H1 (cell line): ENCODE measurements around the gene SELENOF. TPM values are rescaled to one million over a fixed set of nuclear protein-coding genes. Genes with fewer than 3 reads are reported as not detected.

Experiments used
- RBBP5 ChIP-seq: IDR thresholded peaks from 2 replicates; pipeline ENCODE4 v1.7.1; 2012; ENCODE audit warnings: low read depth, mild to moderate bottlenecking, inconsistent platforms, low read length, moderate library complexity, borderline replicate concordance
- RFX5 ChIP-seq: IDR thresholded peaks from 2 replicates; pipeline ENCODE4 v1.6.1; 2011; ENCODE audit warnings: low read depth, low read length, improper control_type of control experiment, borderline replicate concordance
- polyA plus RNA-seq, 7 experiments: library from polyadenylated mRNA; depleted of rRNA in 3 of 7; stranded (reverse) in 5 of 7; unstranded in 2 of 7; fragments of >200 nt in 5 of 7; fragments of 200-250 nt in 2 of 7; gene quantifications; 1 replicate in 5 of 7; 2 replicates in 1 of 7; 4 replicates in 1 of 7; pipeline versions ENCODE4 v1.2.1 to v1.2.3, GENCODE V29; 2011 to 2013; ENCODE audit warnings: missing spikeins in 2 of 7, mixed read lengths in 2 of 7
- total RNA-seq: library from RNA; stranded (reverse); fragmentation: NEBNext Ultra II Directional; extraction: Animal tissue kit (Norgen Biotek cat#: 25700); gene quantifications from 2 replicates; pipeline ENCODE4 v1.2.1, GENCODE V29; 2021

SELENOF gene
- total and polyA plus RNA-seq, 2 of the 8 experiments (the other 6 are each of a cell fraction or from before 2014, with no cell fraction given): 70.7 to 163 TPM

GRCh38 chr1:86888327-86888726 lies 25.6 kb downstream of the SELENOF start (continued):
- TF ChIP-seq RFX5 (no peak), RBBP5 (no peak)
